Body of pancreas (tissue), 4 donors: ENCODE results near the gene WSCD1. TPM values are rescaled to one million over a fixed set of nuclear protein-coding genes. Genes with fewer than 3 reads are reported as not detected.
A peak's percentile ranks its signal among the peaks of the same experiment; 100 is the strongest.

Source experiments
- ATAC-seq: fragments of 150-250 bp; one replicate; pipeline ENCODE4 v1.9.1; 2016
- DNase-seq, 4 donors: peaks; one replicate each; pipeline ENCODE4 v3.0.0-alpha.2; 2019
- H3K27ac ChIP-seq, 4 donors: fragments of 200-600 bp; sonication (generic); 1 replicate in 3 of 4; 2 replicates in 1 of 4; pipeline versions ENCODE4 v1.5.1 to v1.6.1; 2016 to 2019; ENCODE audit warnings: mild to moderate bottlenecking in 1 of 4, mixed read lengths in 1 of 4, moderate library complexity in 1 of 4
- H3K27me3 ChIP-seq, 2 donors: fragments of 200-600 bp; sonication (generic); one replicate each; pipeline ENCODE4 v1.6.0; 2016; ENCODE audit warnings: mild to moderate bottlenecking in 1 of 2
- H3K36me3 ChIP-seq, 2 donors: fragments of 200-600 bp; sonication (generic); replicated peaks in 1 of 2; 2 replicates each; pipeline ENCODE4 v1.5.1; 2016; ENCODE audit warnings: low read depth in 2 of 2; ENCODE audit not compliant: insufficient read depth in 1 of 2
- H3K4me1 ChIP-seq: fragments of 200-600 bp; sonication (generic); one replicate; pipeline ENCODE4 v1.6.0; 2016
- H3K4me3 ChIP-seq, 2 donors: fragments of 200-600 bp; sonication (generic); 1 replicate in 1 of 2; 2 replicates in 1 of 2; pipeline ENCODE4 v1.5.1; 2016 to 2019
- H3K9me3 ChIP-seq, 3 donors: fragments of 200-600 bp; sonication (generic); 1 replicate in 2 of 3; 2 replicates in 1 of 3; pipeline ENCODE4 v1.5.1; 2016
- POLR2A ChIP-seq, 3 donors: fragments of 450-650 bp; IDR thresholded peaks; one replicate each; pipeline ENCODE4 v1.6.1; 2016; ENCODE audit warnings: antibody characterized with exemption in 3 of 3, mild to moderate bottlenecking in 2 of 3
- WGBS, 2 donors: methylation state at CpG; one replicate each; pipeline ENCODE4 v1.1.5; 2017; 5-methylcytosine and 5-hydroxymethylcytosine counted together
- intact Hi-C: fragments of 100-400 bp; cut with DNase I; formaldehyde crosslinking; loops from one replicate; pipeline ENCODE4 v1.15.1; 2023
- total RNA-seq, 2 donors: library from RNA; depleted of rRNA; stranded (reverse); fragments of >200 nt; gene quantifications; one replicate each; pipeline ENCODE4 v1.1.0, GENCODE V29; 2016
- TF ChIP-seq, protein P1 (sequence below), 7 experiments: fragments of 450-650 bp in 4 of 7; fragments of 200-600 bp in 3 of 7; sonication (generic) in 3 of 7; IDR thresholded peaks; one replicate each; pipeline ENCODE4 v1.5.1; 2016 to 2019; ENCODE audit warnings: antibody characterized with exemption in 7 of 7

Gene WSCD1
- total RNA-seq, 2 donors from 2014 or later, result 1.8 to 3.0 TPM

DNA sequence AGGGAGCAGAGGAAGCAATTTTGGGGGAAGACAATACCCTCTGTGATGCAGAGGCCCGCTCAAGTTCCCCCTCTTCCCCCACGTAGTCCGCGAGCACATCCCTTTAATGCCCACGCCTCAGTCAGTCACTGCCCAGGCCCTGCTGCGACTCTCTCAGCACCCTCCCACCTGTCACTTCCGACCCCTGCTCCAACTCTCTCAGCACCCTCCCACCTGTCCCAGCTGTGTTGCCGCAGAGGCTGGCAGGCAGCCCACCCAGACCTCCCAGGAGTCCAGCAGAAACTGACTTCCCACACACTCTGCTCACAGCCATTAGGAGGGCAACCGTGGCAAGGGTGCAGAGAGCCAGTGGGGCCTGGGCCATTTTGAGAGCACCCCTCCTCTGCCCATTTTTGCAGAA lies 92.7 kb downstream of the WSCD1 start:
- Histone ChIP-seq H3K4me1 (no peaks in the 10 kb centered on the region), H3K27ac (no peak overlapping the region), H3K36me3 (no peaks in the 10 kb centered on the region), H3K9me3 (no peaks in the 10 kb centered on the region), H3K4me3 (no peak overlapping the region), H3K27me3 (no peaks in the 10 kb centered on the region)
- ATAC-seq (no peak), DNase-seq (no peak)
- TF ChIP-seq, protein P1, sequence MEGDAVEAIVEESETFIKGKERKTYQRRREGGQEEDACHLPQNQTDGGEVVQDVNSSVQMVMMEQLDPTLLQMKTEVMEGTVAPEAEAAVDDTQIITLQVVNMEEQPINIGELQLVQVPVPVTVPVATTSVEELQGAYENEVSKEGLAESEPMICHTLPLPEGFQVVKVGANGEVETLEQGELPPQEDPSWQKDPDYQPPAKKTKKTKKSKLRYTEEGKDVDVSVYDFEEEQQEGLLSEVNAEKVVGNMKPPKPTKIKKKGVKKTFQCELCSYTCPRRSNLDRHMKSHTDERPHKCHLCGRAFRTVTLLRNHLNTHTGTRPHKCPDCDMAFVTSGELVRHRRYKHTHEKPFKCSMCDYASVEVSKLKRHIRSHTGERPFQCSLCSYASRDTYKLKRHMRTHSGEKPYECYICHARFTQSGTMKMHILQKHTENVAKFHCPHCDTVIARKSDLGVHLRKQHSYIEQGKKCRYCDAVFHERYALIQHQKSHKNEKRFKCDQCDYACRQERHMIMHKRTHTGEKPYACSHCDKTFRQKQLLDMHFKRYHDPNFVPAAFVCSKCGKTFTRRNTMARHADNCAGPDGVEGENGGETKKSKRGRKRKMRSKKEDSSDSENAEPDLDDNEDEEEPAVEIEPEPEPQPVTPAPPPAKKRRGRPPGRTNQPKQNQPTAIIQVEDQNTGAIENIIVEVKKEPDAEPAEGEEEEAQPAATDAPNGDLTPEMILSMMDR (IDR thresholded peaks at IDR 0.05), result no peak
- no peak for TF ChIP-seq POLR2A (IDR thresholded peaks at IDR 0.05)
- 48 to 59% methylated on average over 8 to 9 of the region's 9 CpGs for WGBS, 2 donors
- intact Hi-C loops, result no loop called here

DNA sequence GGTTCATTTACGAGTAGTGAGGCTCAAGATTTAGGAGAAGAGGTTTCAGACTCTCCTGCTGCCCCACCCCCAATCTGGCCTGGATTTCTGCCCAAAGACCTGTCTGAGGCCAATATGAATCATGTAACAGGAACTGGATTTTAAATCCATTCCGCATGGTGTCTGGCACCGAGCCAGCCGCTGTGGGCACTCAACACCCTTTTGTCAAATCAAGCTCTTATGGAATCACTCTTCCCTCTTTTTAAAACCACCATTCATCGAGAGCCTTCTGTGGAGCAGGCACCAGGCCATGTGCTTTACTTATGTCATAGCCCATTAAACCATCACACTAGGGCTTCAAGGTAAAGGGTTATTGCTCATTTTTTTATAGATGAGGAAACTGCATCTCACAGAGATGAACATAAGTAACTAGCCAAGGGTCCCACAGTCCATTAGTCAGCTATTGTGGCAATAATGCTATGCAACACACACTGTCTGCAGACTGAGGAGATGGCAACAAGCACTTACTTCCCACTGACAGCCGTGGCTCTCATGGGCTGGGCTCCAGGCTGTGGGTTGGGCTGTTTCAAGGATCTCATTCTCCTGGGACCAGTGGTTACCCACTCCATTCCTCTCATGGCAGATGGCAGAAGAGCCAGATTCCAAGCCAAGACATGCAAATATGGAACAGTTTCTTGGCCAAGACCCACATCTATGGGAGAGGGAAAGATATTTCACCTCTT lies 93.6 kb downstream of the WSCD1 start:
- no peaks in the 10 kb centered on the region for H3K27me3 ChIP-seq
- H3K9me3 ChIP-seq, result no peaks in the 10 kb centered on the region
- ATAC-seq (no peak), DNase-seq (peak in 1 of 4 donors; percentile 14)
- H3K27ac ChIP-seq, result no peak overlapping the region
- TF ChIP-seq POLR2A (IDR thresholded peaks at IDR 0.05), result no peak
- TF ChIP-seq, protein P1 (IDR thresholded peaks at IDR 0.05), result no peak
- H3K4me3 ChIP-seq, result no peak overlapping the region
- intact Hi-C loops, result no loop called here
- WGBS, 2 donors, result 61 to 75% methylated on average over 5 to 6 of the region's 6 CpGs
- H3K4me1 ChIP-seq, result no peaks in the 10 kb centered on the region
- no peaks in the 10 kb centered on the region for H3K36me3 ChIP-seq

DNA sequence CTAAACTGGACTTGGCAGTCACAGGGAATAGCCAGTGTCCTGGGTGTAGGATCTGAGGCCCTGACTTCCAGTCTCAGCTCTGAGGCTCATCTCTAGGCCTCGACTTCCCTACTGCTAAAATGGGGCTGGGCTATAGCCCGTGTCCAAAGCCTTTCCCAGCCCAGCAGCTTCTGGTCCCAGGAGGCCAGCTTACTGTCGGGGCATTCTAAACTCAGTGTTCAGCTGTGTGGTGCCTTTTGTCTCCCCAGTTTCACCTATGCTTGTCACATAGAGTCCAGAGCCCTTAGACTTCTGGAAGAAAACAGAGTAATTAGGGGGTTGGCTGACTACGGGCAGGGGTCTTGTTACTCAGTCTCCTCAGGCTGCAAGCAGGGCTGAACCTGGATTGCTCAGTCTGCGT lies 94.8 kb downstream of the WSCD1 start:
- WGBS, 2 donors, result 75% methylated on average over 4 to 5 of the region's 5 CpGs
- Histone ChIP-seq H3K4me3 (no peak overlapping the region), H3K27ac (no peak overlapping the region), H3K36me3 (no peaks in the 10 kb centered on the region), H3K4me1 (no peaks in the 10 kb centered on the region), H3K9me3 (no peaks in the 10 kb centered on the region), H3K27me3 (no peaks in the 10 kb centered on the region)
- ATAC-seq, result no peak
- intact Hi-C loops, result no loop called here
- no peak for DNase-seq
- no peak for TF ChIP-seq POLR2A (IDR thresholded peaks at IDR 0.05)
- TF ChIP-seq, protein P1 (IDR thresholded peaks at IDR 0.05), result no peak

DNA sequence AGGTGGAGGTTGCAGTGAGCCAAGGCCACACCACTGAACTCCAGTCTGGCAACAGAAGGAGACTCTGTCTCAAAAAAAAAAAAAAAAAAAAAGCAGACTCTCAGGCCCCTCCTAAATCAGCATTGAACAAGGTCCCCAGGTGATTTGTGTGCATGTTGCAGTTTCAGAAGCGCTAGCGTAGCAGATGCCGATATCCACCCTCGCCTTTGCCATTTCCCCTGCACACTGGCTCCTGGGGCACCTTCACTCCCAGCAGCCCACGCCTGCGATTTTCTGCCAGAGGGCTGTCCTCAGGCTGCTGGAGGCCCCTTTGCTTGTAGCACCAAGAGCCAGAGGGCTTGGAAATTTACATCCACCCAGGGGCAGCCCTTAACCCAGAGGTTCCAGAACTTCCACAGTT lies 95.6 kb downstream of the WSCD1 start:
- no peak overlapping the region for H3K27ac ChIP-seq
- WGBS, 2 donors, result 59 to 63% methylated on average over 6 of the region's 6 CpGs
- no peaks in the 10 kb centered on the region for H3K36me3 ChIP-seq
- DNase-seq (no peak), ATAC-seq (no peak)
- intact Hi-C loops, result no loop called here
- no peak overlapping the region for H3K4me3 ChIP-seq
- no peak for TF ChIP-seq POLR2A (IDR thresholded peaks at IDR 0.05)
- TF ChIP-seq, protein P1 (IDR thresholded peaks at IDR 0.05), result no peak
- no peaks in the 10 kb centered on the region for H3K27me3 ChIP-seq
- no peaks in the 10 kb centered on the region for H3K9me3 ChIP-seq
- no peaks in the 10 kb centered on the region for H3K4me1 ChIP-seq
